Measurements from ENCODE around the gene KIAA1217. TPM values are rescaled to one million over a fixed set of nuclear protein-coding genes. Genes with fewer than 3 reads are reported as not detected.

Gene KIAA1217
- total and polyA plus RNA-seq, 2 donors from 2014 or later = 10.4 to 63.8 TPM

GRCh38 chr10:24229909-24230308, 21.0 kb downstream of the KIAA1217 start:
- no peaks in the 10 kb centered on the region for H3K36me3 ChIP-seq (ENCODE audit: control insufficient read depth in 2 of 3, insufficient read depth in 3 of 3, low read length in 3 of 3)
- H3K9ac ChIP-seq (ENCODE audit: low read length in 3 of 3) = no peak overlapping the region
- H3K9me3 ChIP-seq (ENCODE audit: control insufficient read depth in 2 of 3, insufficient read depth in 1 of 3, low read length in 3 of 3) = no peaks in the 10 kb centered on the region
- TF ChIP-seq CTCF (IDR thresholded peaks at IDR 0.05; ENCODE audit: borderline replicate concordance, extremely low read depth, insufficient read depth) = no peak
- H3K27ac ChIP-seq (ENCODE audit: low read depth in 2 of 2, low read length in 2 of 2) = no peak overlapping the region
- H3K27me3 ChIP-seq (ENCODE audit: control insufficient read depth, insufficient read depth, low read length) = no peaks in the 10 kb centered on the region
- H3K4me3 ChIP-seq (ENCODE audit: low read length in 3 of 3) = no peak overlapping the region
- no peaks in the 10 kb centered on the region for H3K4me1 ChIP-seq (ENCODE audit: control insufficient read depth in 2 of 3, insufficient read depth in 2 of 3, low read depth in 1 of 3, low read length in 3 of 3)
- intact Hi-C loops (cut with DNase I) = no loop called here
- no peak for FAIRE-seq
- no peak for DNase-seq

GRCh38 chr10:24231200-24231599, 22.3 kb downstream of the KIAA1217 start:
- no peak overlapping the region for H3K9ac ChIP-seq (ENCODE audit: low read length in 3 of 3)
- no peaks in the 10 kb centered on the region for H3K36me3 ChIP-seq (ENCODE audit: control insufficient read depth in 2 of 3, insufficient read depth in 3 of 3, low read length in 3 of 3)
- H3K4me1 ChIP-seq (ENCODE audit: control insufficient read depth in 2 of 3, insufficient read depth in 2 of 3, low read depth in 1 of 3, low read length in 3 of 3) = peaks cover 0 to 4% (median 3%) of the 10 kb centered on the region in 3 donors
- intact Hi-C loops (cut with DNase I) = no loop called here
- H3K27ac ChIP-seq (ENCODE audit: low read depth in 2 of 2, low read length in 2 of 2) = no peak overlapping the region
- no peaks in the 10 kb centered on the region for H3K27me3 ChIP-seq (ENCODE audit: control insufficient read depth, insufficient read depth, low read length)
- no peak for FAIRE-seq
- no peak for DNase-seq
- TF ChIP-seq CTCF (IDR thresholded peaks at IDR 0.05; ENCODE audit: borderline replicate concordance, extremely low read depth, insufficient read depth) = no peak
- no peaks in the 10 kb centered on the region for H3K9me3 ChIP-seq (ENCODE audit: control insufficient read depth in 2 of 3, insufficient read depth in 1 of 3, low read length in 3 of 3)
- no peak overlapping the region for H3K4me3 ChIP-seq (ENCODE audit: low read length in 3 of 3)

GRCh38 chr10:24234784-24235183, 25.8 kb downstream of the KIAA1217 start:
- H3K9me3 ChIP-seq (ENCODE audit: control insufficient read depth in 2 of 3, insufficient read depth in 1 of 3, low read length in 3 of 3) = no peaks in the 10 kb centered on the region
- H3K27me3 ChIP-seq (ENCODE audit: control insufficient read depth, insufficient read depth, low read length) = no peaks in the 10 kb centered on the region
- no peak overlapping the region for H3K4me3 ChIP-seq (ENCODE audit: low read length in 3 of 3)
- H3K9ac ChIP-seq (ENCODE audit: low read length in 3 of 3) = no peak overlapping the region
- no peak overlapping the region for H3K27ac ChIP-seq (ENCODE audit: low read depth in 2 of 2, low read length in 2 of 2)
- peaks cover 3 to 15% (median 6%) of the 10 kb centered on the region in 3 donors for H3K4me1 ChIP-seq (ENCODE audit: control insufficient read depth in 2 of 3, insufficient read depth in 2 of 3, low read depth in 1 of 3, low read length in 3 of 3)
- no peak for FAIRE-seq
- TF ChIP-seq CTCF (IDR thresholded peaks at IDR 0.05; ENCODE audit: borderline replicate concordance, extremely low read depth, insufficient read depth) = no peak
- intact Hi-C loops (cut with DNase I) = no loop called here
- DNase-seq = no peak
- H3K36me3 ChIP-seq (ENCODE audit: control insufficient read depth in 2 of 3, insufficient read depth in 3 of 3, low read length in 3 of 3) = no peaks in the 10 kb centered on the region

GRCh38 chr10:24235471-24235870, 26.5 kb downstream of the KIAA1217 start:
- Histone ChIP-seq H3K4me3 (ENCODE audit: low read length in 3 of 3) (no peak overlapping the region), H3K9ac (ENCODE audit: low read length in 3 of 3) (no peak overlapping the region)
- DNase-seq = no peak

More at GRCh38 chr10:24235471-24235870, 26.5 kb downstream of the KIAA1217 start:
- Histone ChIP-seq H3K27me3 (ENCODE audit: control insufficient read depth, insufficient read depth, low read length) (no peaks in the 10 kb centered on the region), H3K36me3 (ENCODE audit: control insufficient read depth in 2 of 3, insufficient read depth in 3 of 3, low read length in 3 of 3) (no peaks in the 10 kb centered on the region), H3K4me1 (ENCODE audit: control insufficient read depth in 2 of 3, insufficient read depth in 2 of 3, low read depth in 1 of 3, low read length in 3 of 3) (peaks cover 3 to 18% (median 11%) of the 10 kb centered on the region in 3 donors), H3K27ac (ENCODE audit: low read depth in 2 of 2, low read length in 2 of 2) (no peak overlapping the region), H3K9me3 (ENCODE audit: control insufficient read depth in 2 of 3, insufficient read depth in 1 of 3, low read length in 3 of 3) (no peaks in the 10 kb centered on the region)
- intact Hi-C loops (cut with DNase I) = no loop called here
- no peak for FAIRE-seq
- TF ChIP-seq CTCF (IDR thresholded peaks at IDR 0.05; ENCODE audit: borderline replicate concordance, extremely low read depth, insufficient read depth) = no peak

All from kidney (tissue), 14 donors.